DND-41 (cell line): ENCODE data around the gene DOCK8.

Source experiments
- CTCF ChIP-seq: IDR thresholded peaks from 2 replicates; pipeline ENCODE4 v1.5.1; 2012; ENCODE audit warnings: borderline replicate concordance, low read length, moderate library complexity, mild to moderate bottlenecking; ENCODE audit not compliant: poor library complexity, severe bottlenecking; ENCODE audit errors: extremely low read depth
- EZH2 ChIP-seq: IDR thresholded peaks from 3 replicates; pipeline ENCODE4 v1.6.1; 2012; ENCODE audit warnings: borderline replicate concordance, low read depth, mild to moderate bottlenecking, moderate library complexity, low read length, inconsistent platforms; ENCODE audit not compliant: severe bottlenecking

DNA sequence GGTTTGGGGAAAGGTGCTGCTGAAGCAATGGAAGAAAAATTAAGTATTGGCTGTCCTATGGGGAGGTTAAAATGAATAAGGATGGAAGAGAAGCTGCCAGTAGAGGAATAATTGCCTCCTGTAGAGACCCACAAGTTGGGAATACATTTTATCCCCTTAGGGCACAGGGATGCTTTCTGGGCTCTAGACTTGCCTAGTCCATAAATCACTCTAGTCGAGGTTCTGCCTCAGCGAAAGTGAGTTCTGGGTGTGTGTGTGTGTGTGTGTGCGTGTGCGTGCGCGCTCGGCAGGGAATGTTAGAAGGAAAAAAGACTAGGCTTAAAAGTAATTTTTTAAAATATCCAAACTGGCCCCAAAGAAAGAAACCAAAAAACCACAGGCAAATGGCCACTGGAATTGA lies 291.6 kb downstream of the DOCK8 start:
- TF ChIP-seq CTCF (no peak), EZH2 (no peak)
